ENCODE measurements around the gene OLFML1. TPM values are rescaled to one million over a fixed set of nuclear protein-coding genes. Genes with fewer than 3 reads are reported as not detected.

OLFML1 gene
- total RNA-seq: 10 to 100 TPM in 1 of 2 donors, 1 to 10 TPM in 1; 6.7 to 16.5 TPM
- long read RNA-seq, partial matches to known transcripts: 0 of 1 reads
- long read RNA-seq, other reads (novel, unspliced or antisense): 1 of 1 reads

DNA sequence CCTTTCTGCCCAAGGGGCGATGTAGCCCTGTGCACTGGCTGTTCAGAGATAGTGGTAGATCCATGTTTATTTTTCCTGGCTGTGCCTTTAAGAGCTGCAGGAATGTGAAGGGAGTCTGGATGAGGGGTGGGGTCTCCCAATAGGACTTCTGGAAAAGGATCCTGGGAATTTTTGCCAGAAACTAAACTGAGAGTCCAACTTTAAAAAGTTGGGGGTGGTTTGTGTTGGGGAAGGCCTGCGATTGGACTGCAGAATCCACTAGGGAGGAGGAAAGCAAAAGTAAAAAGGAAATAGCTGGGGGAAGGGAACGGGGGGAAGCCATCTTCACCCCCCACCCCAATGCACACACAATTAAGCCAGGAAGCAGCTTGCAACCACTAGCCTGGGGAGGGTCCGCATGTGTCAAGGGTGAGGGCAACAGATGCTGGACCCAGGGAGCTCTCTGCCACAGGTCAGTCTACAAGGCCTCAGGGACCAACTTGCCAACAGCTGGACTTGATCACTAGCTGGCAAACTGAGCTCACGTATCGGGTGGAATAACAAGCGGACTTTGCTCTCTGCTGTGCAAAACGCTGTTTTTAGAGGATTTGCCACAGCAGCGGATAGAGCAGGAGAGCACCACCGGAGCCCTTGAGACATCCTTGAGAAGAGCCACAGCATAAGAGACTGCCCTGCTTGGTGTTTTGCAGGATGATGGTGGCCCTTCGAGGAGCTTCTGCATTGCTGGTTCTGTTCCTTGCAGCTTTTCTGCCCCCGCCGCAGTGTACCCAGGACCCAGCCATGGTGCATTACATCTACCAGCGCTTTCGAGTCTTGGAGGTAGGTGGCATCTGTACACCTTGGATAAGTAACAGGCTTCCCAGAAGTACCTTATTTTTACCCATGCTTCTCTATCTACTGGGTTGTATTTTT, at the start of gene OLFML1:
TSS of gene OLFML1 (plus strand) at position 321 of the 912 bp plus-strand sequence. CDS start at position 691, 370 bp downstream.
- ATAC-seq: peak; percentile 45 to 72
- intact Hi-C loops (cut with DNase I): no loop called here
- DNase-seq: peak; percentile 29

DNA sequence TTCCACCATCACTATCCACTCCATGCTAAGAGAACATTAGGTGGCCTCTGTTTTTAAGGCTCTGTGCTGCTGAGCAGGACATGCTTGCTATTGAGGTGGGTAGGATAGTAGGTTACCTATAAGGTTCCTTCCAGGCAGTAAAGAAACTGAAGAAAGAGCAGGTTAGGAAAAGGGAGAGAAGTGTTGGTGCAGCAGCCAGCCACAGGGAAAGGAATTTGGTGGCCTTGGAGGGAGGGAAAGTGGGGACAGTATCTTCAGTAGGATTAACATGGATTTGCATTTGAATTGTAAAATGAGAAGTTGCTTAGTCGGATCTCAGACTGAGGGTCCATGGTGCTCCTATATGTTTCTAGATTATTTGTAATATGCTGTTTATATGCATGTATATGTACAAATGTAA, 49.2 kb upstream of the OLFML1 start:
- intact Hi-C loops (cut with DNase I): no loop called here
- DNase-seq (no peak), ATAC-seq (no peak)

- intact Hi-C loops (cut with DNase I): no loop called here
- ATAC-seq (peak in 1 of 2 donors; percentile 66), DNase-seq (no peak)
Observed at GRCh38 chr11:7436657-7437056, 48.6 kb upstream of the OLFML1 start.

DNA sequence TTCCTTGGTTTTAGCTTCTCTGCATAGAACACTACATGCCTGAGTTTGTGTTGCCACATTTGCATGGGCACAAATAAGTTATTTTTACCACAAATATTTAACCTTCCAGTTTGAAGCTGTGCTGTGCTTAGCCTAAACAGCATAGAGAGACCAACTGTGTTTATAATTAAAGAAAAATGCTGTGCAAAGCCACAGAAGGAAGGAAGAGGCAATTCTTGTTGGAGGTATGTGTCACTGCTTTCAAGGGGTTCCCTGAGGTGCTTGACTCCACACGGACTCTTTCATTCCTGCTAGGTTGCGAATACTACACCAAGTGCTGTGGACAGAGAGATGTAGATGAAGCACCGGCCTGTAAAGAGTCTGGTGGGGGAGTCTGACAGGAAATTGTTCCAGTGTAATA, 47.6 kb upstream of the OLFML1 start:
- intact Hi-C loops (cut with DNase I): no loop called here
- DNase-seq (no peak), ATAC-seq (no peak)

DNA sequence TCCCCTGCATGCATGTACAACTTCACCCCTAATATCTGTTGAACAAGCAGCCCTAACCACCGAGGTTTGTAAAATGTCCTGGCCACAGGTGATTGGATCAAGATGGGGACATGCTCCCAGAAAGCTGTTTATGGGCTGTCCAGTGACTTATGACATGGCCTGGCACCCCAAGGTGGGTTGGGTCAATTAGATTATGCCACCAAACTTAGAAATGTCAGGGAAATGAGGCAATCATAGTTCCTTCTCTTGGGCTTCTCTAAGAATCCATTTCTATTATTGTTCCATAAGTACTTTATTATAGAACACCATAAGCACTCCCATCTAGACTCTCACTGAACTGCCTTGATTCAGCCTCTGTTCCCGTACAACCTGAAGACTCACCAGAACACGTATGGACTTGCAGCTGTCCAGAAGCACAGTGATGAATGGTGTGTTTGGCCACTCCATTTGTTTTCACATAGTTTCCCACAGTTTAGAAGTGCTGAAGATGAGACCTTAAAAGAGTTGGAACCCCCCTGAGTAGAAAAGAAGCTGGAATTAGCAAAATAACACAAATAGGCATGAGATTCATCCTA, 45.5 kb upstream of the OLFML1 start:
- intact Hi-C loops (cut with DNase I): loop anchor here (5.0 to 10.0 kb wide), 3 partner anchors 225 to 298 kb away; no protein-coding TSS in a partner anchor
- DNase-seq: no peak
- ATAC-seq: no peak

DNA sequence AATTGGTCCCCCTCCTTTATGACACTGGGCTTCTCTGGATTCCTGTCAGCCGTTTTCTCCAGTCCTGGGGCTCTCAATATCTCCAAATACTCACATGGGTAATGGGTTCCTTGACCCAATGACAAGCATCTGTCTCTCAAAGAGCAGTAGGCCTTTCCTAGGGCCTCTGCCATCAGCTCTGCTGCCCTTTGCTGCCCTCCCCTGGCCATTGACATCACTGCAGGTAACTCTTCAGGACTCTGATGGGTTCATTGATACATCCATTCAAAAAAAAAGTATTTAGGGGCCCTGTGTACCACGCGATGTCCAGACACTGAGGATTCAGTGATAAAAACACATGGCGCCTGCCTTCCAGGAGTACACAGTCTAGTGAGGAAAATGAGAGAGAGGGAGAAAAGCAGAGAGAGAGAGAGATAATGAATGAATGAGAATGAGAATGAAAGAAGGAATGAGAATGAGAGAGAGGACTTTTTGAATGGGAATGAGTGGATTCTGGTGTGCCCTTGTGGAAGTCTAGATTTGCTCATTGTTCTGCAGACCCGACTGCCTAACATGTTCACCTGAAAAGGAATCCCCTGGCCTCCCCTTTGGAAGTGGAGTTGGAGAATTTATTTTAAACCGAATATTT, 42.6 kb upstream of the OLFML1 start:
- intact Hi-C loops (cut with DNase I): loop anchor here (2.0 to 10.0 kb wide), 4 partner anchors 222 to 344 kb away; no protein-coding TSS in a partner anchor
- DNase-seq (peak; percentile 67), ATAC-seq (peak in 1 of 2 donors; percentile 70)

- ATAC-seq (no peak), DNase-seq (no peak)
- intact Hi-C loops (cut with DNase I): loop anchor here (5.0 to 10.0 kb wide), 3 partner anchors 220 to 302 kb away; no protein-coding TSS in a partner anchor
Observed at GRCh38 chr11:7444091-7444981, 41.0 kb upstream of the OLFML1 start.

GRCh38 chr11:7445564-7445963, 39.7 kb upstream of the OLFML1 start:
- intact Hi-C loops (cut with DNase I): loop anchor here (10.0 kb wide), 2 partner anchors 219 to 301 kb away; no protein-coding TSS in a partner anchor
- DNase-seq: no peak
- ATAC-seq: no peak

GRCh38 chr11:7448201-7448600, 37.1 kb upstream of the OLFML1 start:
- DNase-seq (no peak), ATAC-seq (no peak)
- intact Hi-C loops (cut with DNase I): loop anchor here (10.0 kb wide), 2 partner anchors 217 to 303 kb away; no protein-coding TSS in a partner anchor

GRCh38 chr11:7449211-7449840, 36.0 kb upstream of the OLFML1 start:
- ATAC-seq (peak in 1 of 2 donors; percentile 46), DNase-seq (no peak)
- intact Hi-C loops (cut with DNase I): loop anchor here (10.0 kb wide), 2 partner anchors 215 to 305 kb away; no protein-coding TSS in a partner anchor

- ATAC-seq (peak in 1 of 2 donors; percentile 56), DNase-seq (no peak)
- intact Hi-C loops (cut with DNase I): loop anchor here (10.0 kb wide), 2 partner anchors 215 to 305 kb away; no protein-coding TSS in a partner anchor
Observed at GRCh38 chr11:7449841-7450214, 35.5 kb upstream of the OLFML1 start.

DNA sequence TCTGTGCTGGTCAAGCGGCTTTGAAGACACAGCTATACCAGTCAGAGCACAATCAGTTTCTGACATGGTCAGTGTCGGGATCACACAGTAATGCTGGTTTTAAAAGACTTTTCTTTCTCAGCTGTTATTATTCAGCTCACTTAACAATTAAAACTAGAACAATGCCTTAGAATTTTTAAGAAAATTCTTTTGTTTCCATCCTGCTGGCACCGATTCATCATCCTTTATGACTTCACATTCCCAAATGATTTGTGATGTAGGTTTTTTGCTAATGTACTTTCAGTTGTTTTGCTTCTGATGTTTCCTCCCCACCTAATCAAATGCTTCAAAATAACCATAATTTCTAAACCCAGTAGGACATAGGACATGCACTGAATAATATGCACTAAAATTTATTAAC, 34.5 kb upstream of the OLFML1 start:
- no peak for DNase-seq
- ATAC-seq: no peak
- intact Hi-C loops (cut with DNase I): no loop called here

GRCh38 chr11:7451520-7451919, 33.8 kb upstream of the OLFML1 start:
- intact Hi-C loops (cut with DNase I): no loop called here
- ATAC-seq: no peak
- no peak for DNase-seq

- intact Hi-C loops (cut with DNase I): no loop called here
- ATAC-seq (peak in 1 of 2 donors; percentile 25), DNase-seq (no peak)
Observed at GRCh38 chr11:7451952-7452494, 33.3 kb upstream of the OLFML1 start.

DNA sequence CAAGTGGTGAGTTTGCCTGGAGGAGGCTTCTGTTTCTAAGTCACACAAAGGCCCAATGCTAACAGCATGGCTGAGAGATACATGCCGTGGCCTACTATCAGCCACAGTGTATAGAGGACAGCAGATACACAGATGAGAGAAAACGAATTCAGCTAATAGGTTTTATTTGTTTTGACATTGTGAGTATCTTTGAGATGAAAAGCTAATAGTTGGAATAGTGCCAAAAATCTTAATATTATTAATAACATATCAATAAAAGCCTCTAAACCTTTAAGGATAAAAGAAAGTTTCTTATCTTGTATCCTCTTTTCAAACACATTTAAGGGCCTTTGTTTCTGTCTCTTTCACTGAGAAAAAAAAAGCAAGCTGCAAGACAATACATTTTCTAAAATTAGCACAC, 30.5 kb upstream of the OLFML1 start:
- DNase-seq (no peak), ATAC-seq (no peak)
- intact Hi-C loops (cut with DNase I): no loop called here

- ATAC-seq (peak in 1 of 2 donors; percentile 84), DNase-seq (no peak)
- intact Hi-C loops (cut with DNase I): no loop called here
Observed at GRCh38 chr11:7457211-7457610, 28.1 kb upstream of the OLFML1 start.

GRCh38 chr11:7462706-7463105, 22.6 kb upstream of the OLFML1 start:
- ATAC-seq: no peak
- intact Hi-C loops (cut with DNase I): no loop called here
- no peak for DNase-seq

- ATAC-seq (no peak), DNase-seq (no peak)
- intact Hi-C loops (cut with DNase I): no loop called here
Observed at GRCh38 chr11:7467652-7468051, 17.7 kb upstream of the OLFML1 start.
